AG09319 (cell line): ENCODE data around the gene SNORC.

ENCODE experiments used
- DNase-seq: peaks from one replicate; pipeline ENCODE4 v3.0.0-alpha.2; 2010; ENCODE audit warnings: low read depth; ENCODE audit errors: extremely low read depth
- TF ChIP-seq, protein P1 (sequence below): IDR thresholded peaks from 2 replicates; pipeline ENCODE4 v1.5.1; 2011; ENCODE audit warnings: low read depth, mild to moderate bottlenecking, inconsistent platforms, low read length, moderate library complexity

Gene SNORC

DNA sequence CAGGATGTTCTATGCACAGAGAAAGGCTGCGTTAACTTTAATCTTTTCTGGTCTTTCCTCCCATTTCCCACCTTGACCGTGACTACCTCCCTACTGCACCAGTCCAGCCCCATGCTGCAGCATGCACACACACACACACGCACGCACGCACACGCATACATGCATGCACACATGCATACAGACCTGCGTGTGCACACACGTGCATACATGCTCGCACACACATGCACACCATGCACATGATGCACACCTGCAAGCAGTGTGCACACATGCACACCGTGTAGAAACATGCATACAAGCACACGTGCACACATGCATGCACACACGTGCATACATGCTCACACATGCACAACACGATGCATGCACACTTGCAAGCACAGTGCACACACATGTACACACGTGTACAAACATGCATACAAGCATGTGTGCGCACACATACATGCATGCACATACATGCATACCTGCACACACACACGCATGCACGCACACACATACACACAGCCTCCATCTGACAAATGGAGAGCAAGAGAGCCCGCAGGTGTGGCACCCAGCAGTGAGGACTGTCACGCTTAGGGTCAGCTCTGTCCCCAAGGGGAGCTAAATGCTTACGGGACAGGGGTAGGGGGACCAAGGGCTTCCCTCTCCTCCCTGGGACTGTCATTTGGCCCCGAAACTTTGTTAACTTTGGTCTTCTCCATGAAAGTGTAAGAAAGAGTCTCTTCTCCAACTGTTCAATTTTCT, 18.2 kb downstream of the SNORC start:
- TF ChIP-seq, protein P1, sequence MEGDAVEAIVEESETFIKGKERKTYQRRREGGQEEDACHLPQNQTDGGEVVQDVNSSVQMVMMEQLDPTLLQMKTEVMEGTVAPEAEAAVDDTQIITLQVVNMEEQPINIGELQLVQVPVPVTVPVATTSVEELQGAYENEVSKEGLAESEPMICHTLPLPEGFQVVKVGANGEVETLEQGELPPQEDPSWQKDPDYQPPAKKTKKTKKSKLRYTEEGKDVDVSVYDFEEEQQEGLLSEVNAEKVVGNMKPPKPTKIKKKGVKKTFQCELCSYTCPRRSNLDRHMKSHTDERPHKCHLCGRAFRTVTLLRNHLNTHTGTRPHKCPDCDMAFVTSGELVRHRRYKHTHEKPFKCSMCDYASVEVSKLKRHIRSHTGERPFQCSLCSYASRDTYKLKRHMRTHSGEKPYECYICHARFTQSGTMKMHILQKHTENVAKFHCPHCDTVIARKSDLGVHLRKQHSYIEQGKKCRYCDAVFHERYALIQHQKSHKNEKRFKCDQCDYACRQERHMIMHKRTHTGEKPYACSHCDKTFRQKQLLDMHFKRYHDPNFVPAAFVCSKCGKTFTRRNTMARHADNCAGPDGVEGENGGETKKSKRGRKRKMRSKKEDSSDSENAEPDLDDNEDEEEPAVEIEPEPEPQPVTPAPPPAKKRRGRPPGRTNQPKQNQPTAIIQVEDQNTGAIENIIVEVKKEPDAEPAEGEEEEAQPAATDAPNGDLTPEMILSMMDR, result no peak
- no peak for DNase-seq

DNA sequence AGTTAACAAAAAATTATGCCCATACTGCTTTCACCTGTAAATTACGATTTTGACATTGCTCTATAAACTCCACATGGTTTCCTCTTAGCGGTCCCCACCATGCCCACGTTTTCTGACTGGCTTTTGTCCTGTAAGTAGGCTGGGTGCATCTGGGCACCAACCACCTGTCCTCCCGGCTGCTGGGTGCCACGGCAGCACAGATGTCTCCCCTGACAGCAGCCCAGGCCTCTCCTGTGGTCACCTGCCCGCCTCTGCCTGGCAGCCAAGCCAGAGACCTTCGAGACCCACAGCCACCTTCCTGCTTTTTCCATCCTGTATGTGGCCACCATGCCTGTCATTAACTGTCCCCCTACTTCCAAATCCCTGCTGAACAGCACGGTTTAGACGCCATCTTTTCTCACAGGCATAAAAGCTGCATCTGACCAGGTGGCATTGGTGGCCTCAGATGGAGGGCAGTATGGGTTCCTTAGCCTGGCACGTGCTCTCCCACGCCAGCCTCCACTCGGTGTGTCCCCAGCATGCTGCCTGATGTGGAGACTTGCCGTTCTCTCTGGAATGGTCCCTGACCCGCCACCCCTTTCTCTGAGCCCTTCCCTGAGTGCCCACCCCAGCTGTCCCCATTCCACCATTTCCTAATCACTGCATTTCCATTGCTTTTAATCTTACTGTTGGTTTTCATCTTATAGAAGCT, 18.9 kb downstream of the SNORC start:
- no peak for DNase-seq
- TF ChIP-seq, protein P1, result no peak

DNA sequence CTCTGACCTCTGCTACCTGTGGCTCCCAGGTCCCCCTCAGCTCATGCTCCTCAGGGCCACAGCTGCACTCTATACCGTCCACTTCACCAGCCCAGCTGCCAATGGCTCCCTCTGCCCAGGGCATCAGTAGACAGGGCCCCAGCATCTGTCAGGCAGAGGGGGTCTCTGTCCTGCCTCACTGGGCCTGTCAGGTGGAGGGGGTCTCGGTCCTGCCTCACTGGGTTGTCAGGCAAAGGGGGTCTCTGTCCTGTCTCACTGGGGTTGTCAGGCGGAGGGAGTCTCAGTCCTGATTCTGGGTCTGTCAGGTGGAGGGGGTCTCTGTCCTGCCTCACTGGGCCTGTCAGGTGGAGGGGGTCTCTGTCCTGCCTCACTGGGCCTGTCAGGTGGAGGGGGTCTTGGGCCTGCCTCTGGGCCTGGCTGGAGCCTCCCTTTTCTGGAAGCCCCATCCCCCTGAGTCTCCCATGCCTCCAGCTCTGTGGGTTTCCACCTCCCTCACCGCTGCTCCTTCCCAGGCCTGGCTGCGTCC, 19.9 kb downstream of the SNORC start:
- DNase-seq, result no peak
- TF ChIP-seq, protein P1, result no peak

DNA sequence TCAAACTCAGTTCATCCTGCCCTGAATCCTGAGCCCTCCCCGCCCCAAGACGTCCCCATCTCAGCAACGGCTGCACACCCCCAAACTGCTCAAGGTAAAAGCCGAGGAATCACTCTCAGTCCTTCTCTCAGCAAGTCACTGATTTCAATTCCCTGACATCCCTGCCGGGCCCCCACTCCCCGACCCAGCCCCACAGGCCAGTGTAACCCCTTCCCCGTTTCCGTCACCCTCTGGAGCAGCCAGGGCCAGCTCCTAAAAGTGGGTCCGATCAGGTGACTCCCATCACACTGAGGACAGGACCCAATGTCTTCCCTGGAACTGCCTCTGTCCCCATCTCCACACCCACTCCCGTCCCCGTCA, 20.5 kb downstream of the SNORC start:
- no peak for DNase-seq
- TF ChIP-seq, protein P1, result no peak

DNA sequence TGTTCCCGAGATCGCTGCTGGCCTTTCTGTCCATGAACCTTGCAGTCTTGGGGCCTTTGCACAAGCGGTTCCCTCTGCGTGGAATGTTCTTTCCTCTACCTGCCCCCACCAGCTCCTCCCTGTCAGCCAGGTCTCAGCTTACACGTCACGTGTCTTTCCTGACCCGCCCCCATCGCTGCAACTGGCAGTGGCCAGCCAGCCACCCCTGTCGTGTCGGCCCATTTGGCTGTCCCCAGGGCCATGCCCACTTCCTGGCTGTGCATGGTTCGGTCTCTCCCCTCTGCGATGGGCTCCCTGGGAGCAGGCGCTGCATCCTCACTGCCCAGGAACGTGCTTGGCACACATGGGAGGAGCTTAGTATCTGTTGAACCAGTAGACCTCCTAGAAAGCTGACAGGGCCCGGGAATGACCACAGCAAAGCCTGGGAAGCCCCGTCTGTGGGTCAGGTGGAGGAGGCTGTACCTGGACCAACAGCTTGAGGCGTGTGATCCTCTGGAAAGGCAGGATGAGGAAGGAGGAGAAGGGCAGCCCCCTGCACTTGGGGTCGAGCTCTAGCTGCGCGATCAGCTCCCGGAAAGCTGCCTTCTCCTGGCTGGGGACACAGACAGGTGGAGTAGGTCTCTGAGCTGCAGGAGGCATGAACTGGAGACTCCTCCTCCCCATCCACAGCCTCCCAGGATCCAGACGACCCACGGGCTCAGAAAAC, 21.0 kb downstream of the SNORC start:
- TF ChIP-seq, protein P1, result no peak
- peak; percentile 5 for DNase-seq

GRCh38 chr2:232891621-232892071, 21.6 kb downstream of the SNORC start:
- TF ChIP-seq, protein P1, result no peak
- peak; percentile 34 for DNase-seq
